ENCODE measurements around the gene TMEM92. TPM values are rescaled to one million over a fixed set of nuclear protein-coding genes. Genes with fewer than 3 reads are reported as not detected.

TMEM92 gene
- total RNA-seq, 3 donors from 2014 or later (not counting 1 experiment from before 2014, with no cell fraction given) = not detected

DNA sequence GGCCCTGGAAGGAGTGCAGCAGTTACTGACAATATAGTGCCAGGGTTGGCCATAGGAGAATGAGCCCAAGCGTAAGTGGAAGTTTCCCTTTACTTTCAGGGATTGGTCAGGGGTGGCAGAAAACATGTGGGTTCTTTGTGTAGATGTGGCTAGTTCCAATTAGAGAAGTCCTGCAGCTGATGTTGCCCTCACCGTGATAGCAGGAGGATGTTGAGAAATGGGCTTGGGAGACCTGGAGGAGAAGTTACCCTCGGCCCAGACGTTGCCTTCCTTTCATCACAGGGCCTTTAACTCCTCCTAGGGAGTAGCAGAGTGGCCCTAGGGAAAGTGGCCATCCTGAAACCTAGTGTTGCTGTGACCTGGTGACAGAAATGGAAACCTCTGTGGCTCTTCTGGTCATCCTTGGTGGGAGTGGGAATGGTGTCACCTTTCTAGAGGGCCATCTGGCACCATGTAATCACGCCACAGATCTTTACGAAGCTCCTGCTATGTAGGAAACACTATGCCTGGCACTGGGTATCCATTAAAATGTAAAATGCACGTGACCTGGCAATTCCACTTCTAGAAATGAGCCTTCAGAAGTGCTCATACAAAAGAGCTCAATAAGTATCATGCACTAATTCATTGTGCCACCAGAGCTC, 6.7 kb downstream of the TMEM92 start:
- Mint-ChIP-seq H3K4me3 (no peak overlapping the region), H3K36me3 (no peaks in the 10 kb centered on the region), H3K9me3 (no peaks in the 10 kb centered on the region), H3K27ac (no peak overlapping the region), H3K4me1 (no peaks in the 10 kb centered on the region), H3K27me3 (ENCODE audit: low read depth in 2 of 2) (peaks cover 12 to 28% of the 10 kb centered on the region in 2 donors)
- no peak for TF ChIP-seq CTCF (IDR thresholded peaks at IDR 0.05)
- H3K4me3 ChIP-seq (ENCODE audit: low read length) = no peak overlapping the region
- no peaks in the 10 kb centered on the region for H3K27me3 ChIP-seq (ENCODE audit: control insufficient read depth, insufficient read depth, low read length)
- no peaks in the 10 kb centered on the region for H3K4me1 ChIP-seq (ENCODE audit: control insufficient read depth, insufficient read depth, low read length)
- H3K27ac ChIP-seq (ENCODE audit: low read length) = no peak overlapping the region
- H3K9me3 ChIP-seq (ENCODE audit: control insufficient read depth, insufficient read depth, low read length) = no peaks in the 10 kb centered on the region
- intact Hi-C loops (cut with micrococcal nuclease) = no loop called here
- no peaks in the 10 kb centered on the region for H3K36me3 ChIP-seq (ENCODE audit: control insufficient read depth, insufficient read depth, low read length)
- ATAC-seq (no peak), DNase-seq (no peak)
- WGBS (ENCODE audit: insufficient coverage) = 66% methylated on average over 7 of the region's 7 CpGs

DNA sequence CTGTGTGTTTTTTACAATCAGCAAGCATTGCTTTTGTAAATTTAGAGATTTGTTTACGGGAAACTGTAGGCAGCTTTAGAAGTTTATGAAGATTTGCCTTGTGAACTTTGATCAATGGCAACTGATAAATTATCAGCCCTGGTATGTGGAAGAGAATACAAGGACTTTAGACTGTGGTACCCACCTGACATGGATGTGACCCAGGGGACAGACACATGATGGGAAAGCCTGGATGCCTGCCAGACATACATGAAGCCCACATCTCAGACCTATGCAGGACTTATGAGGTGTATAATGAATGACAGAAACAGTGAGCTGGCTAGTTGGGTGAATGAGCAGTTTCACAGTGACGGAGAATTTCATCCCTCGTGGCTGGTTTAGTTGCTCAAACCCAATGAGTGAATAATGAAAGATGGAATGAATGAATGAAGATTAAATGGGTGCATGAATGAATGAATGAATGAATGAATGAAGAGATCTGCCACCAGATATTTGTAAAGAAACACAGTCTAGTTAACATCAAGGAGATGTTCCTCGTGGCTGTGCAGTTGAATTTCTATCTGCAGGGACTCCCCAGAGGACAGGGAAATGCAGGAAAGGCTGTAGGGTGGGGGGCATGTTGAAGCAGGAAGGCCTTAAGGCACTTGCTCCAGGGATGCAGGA, 7.6 kb downstream of the TMEM92 start:
- no peaks in the 10 kb centered on the region for H3K36me3 ChIP-seq (ENCODE audit: control insufficient read depth, insufficient read depth, low read length)
- no peaks in the 10 kb centered on the region for H3K4me1 ChIP-seq (ENCODE audit: control insufficient read depth, insufficient read depth, low read length)
- ATAC-seq (no peak), DNase-seq (no peak)
- no peak overlapping the region for H3K4me3 ChIP-seq (ENCODE audit: low read length)
- intact Hi-C loops (cut with micrococcal nuclease) = no loop called here
- no peak for TF ChIP-seq CTCF (IDR thresholded peaks at IDR 0.05)
- no peaks in the 10 kb centered on the region for H3K4me1 Mint-ChIP-seq
- no peaks in the 10 kb centered on the region for H3K9me3 ChIP-seq (ENCODE audit: control insufficient read depth, insufficient read depth, low read length)
- H3K27me3 Mint-ChIP-seq (ENCODE audit: low read depth in 2 of 2) = peaks cover 17 to 28% of the 10 kb centered on the region in 2 donors
- H3K27me3 ChIP-seq (ENCODE audit: control insufficient read depth, insufficient read depth, low read length) = no peaks in the 10 kb centered on the region
- no peaks in the 10 kb centered on the region for H3K36me3 Mint-ChIP-seq
- no peak overlapping the region for H3K27ac ChIP-seq (ENCODE audit: low read length)
- no peaks in the 10 kb centered on the region for H3K9me3 Mint-ChIP-seq
- H3K4me3 Mint-ChIP-seq = no peak overlapping the region
- 85% methylated on average over 4 of the region's 4 CpGs for WGBS (ENCODE audit: insufficient coverage)
- H3K27ac Mint-ChIP-seq = no peak overlapping the region

- no peak overlapping the region for H3K27ac ChIP-seq (ENCODE audit: low read length)
- no peaks in the 10 kb centered on the region for H3K4me1 ChIP-seq (ENCODE audit: control insufficient read depth, insufficient read depth, low read length)
- no peaks in the 10 kb centered on the region for H3K9me3 Mint-ChIP-seq
- H3K36me3 Mint-ChIP-seq = no peaks in the 10 kb centered on the region
- H3K4me3 ChIP-seq (ENCODE audit: low read length) = no peak overlapping the region
- no peaks in the 10 kb centered on the region for H3K27me3 ChIP-seq (ENCODE audit: control insufficient read depth, insufficient read depth, low read length)
- H3K36me3 ChIP-seq (ENCODE audit: control insufficient read depth, insufficient read depth, low read length) = no peaks in the 10 kb centered on the region
- TF ChIP-seq CTCF (IDR thresholded peaks at IDR 0.05) = no peak
- ATAC-seq (no peak), DNase-seq (no peak)
- no peaks in the 10 kb centered on the region for H3K9me3 ChIP-seq (ENCODE audit: control insufficient read depth, insufficient read depth, low read length)
- peaks cover 12 to 23% of the 10 kb centered on the region in 2 donors for H3K27me3 Mint-ChIP-seq (ENCODE audit: low read depth in 2 of 2)
- H3K27ac Mint-ChIP-seq = no peak overlapping the region
- 61% methylated on average over 10 of the region's 10 CpGs for WGBS (ENCODE audit: insufficient coverage)
- H3K4me1 Mint-ChIP-seq = no peaks in the 10 kb centered on the region
- intact Hi-C loops (cut with micrococcal nuclease) = no loop called here
- no peak overlapping the region for H3K4me3 Mint-ChIP-seq
Measured at GRCh38 chr17:50283246-50283645, 9.0 kb downstream of the TMEM92 start.
